Stromal cell of bone marrow (primary cell): ENCODE data around the gene IPO5.

ENCODE experiments used
- DNase-seq: peaks from one replicate; pipeline ENCODE4 v3.0.0-alpha.2; 2012; ENCODE audit warnings: low read depth

IPO5 gene

DNA sequence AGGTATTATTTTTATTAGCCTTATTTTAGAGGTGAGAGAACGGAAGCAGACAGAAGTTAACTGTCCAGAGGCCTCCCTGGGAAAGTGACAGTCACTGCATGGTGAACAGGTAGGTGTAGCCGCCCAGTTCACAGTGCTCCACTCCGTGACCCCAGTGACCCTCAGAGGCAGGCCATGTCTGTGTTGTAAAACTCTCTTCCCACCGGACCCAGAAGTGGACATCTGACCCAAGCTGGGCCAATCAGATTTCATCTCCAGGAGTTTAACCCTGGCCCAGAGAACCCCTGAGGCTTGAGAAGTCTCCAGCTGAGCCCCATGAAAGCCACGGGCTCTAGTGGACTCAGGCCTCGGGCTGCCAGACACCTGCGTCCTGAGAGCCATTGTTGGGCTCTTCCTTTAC lies 105.8 kb downstream of the IPO5 start:
- DNase-seq = no peak

DNA sequence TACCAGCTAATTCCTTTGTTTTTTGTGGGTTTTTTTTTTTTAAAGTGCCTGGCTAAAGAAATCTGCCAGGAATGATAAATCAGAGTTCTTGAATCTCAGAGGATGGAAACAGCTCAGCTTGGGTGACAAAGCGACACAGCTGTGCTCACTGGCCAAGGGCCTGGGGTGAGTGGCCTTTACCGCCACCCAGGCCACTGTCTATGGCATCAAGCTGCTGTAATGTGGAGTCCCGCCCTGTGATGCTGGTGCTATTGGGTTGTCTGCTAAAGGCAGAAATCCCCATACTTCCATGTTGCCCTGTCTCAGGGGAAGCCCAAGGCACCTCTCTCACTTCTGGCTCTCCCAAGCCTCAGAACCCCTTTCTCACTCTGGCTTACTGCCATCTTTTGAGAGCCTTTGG lies 106.8 kb downstream of the IPO5 start:
- DNase-seq = no peak

DNA sequence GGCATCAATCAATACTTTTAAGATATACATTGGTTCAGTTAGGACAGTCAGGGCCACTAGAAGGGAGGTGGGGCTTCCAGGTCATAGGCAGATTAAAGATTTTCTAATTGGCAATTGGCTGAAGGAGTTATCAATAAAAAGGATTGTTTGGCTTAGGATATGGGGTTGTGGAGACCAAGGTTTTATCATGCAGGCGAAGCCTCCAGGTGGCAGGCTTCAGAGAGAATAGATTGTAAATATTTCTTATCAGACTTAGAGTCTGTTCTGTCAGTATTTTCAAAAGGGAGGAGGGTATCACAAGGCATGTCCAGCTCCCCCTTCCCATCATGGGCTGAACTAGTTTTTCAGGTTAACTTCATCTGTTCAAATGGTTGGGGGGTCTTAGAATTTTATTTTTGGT lies 112.0 kb downstream of the IPO5 start:
- no peak for DNase-seq

DNA sequence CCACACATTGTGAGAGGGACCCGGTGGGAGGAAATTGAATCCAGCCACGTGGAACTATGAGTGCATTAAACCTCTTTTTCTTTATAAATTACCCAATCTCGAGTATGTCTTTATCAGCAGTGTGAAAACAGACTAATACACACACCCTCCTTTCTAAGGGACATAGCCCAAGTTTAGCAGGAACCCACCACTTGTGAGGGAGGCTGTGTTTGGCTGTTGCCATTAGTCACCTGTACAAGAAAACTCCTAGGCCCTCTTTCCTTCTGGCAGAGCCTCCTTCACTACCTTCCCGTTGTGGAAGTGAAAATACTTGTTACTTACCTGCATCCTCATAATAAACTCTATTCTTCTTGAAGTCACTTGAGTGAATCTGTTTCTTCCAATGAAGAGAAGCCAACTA lies 113.2 kb downstream of the IPO5 start:
- DNase-seq = no peak

DNA sequence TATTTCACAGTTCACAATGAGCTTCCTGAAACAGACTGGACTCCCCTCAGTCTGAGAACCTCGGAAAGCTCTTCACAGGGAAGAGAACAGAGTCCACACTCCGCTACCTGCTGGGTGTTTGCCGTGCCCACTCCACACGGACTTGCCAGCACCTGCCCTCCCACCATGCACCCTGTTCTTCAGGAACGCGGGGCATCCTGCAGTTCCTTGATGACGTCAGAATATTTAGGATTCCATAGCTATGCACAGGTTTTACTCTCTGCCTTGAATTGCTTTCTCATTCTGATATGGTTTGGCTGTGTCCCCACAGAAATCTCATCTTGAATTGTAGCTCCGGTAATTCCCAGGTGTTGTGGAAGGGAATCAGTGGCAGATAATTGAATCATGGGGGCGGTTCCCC lies 115.0 kb downstream of the IPO5 start:
- DNase-seq = no peak

DNA sequence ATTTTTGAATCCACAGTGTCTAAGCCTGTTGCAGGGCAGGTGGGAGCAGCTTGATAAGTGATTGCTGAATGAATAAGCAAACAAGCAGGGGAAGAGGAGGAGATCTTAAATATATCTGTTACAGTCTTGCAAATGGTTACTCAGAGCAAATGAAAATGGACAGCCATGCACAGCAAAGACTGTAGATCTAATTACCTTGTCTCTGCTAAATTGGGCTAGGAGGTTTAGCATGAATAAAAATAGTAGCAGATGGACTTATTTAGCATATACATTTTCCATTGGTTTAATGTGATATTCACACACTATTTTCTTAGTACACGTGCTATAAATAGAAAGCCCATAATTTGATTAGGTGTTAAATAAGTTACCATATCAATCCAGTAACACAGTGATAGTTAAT lies 116.5 kb downstream of the IPO5 start:
- no peak for DNase-seq

DNA sequence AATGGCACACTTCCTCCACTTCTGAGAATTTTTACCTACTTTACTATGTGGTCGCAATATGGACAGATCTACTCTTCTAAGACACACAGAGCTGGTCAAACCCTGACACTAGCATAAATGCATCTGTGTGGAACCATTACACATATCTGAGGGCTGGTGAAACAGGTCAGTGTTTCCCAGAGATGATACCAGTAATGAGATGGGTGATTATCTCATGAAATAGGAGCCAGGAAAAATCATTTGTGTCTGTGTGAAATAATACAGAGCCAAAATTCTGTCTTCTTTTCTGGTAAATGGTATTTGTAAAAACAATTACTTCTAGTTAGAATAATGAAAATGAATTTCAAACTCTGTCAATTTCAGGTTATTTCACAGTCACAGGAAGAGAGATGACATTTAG lies 117.8 kb downstream of the IPO5 start:
- DNase-seq = no peak

DNA sequence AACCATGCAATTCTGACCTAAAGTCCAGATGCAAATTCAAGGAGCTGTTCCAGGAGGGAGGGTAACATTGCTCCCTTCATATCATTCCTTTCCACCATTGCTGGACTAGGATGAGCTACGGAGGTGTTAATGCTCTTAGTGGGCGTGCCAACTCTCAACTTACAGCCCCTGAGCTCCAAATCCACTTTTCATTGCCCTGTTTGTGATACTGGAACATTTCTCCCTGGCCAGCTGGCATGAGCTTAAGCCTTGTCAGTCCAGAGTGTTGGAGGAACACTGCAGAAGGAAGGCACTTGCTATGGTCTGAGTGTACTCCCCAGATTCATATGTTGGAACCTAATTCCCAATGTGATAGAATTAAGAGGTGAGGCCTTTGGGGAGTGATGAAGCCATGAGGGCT lies 119.0 kb downstream of the IPO5 start:
- no peak for DNase-seq
